NOMO-1 treated with dmso at 0.1 percent for 144 hours (cell line): Measurements from ENCODE around the gene PCDHB5.
"Not testable (repeated sequence)": the region's sequence is repeated elsewhere in the genome, so short reads cannot be mapped to it uniquely, and the experiment has no call there.

Experiments used
- DNase-seq: peaks from one replicate; lab custom pipeline; 2025; ENCODE audit not compliant: unreplicated experiment; lab: John Stamatoyannopoulos, UW

PCDHB5 gene

GRCh38 chr5:141151632-141152031 is 16.6 kb downstream of the PCDHB5 start:
- DNase-seq, result not testable (repeated sequence)

DNA sequence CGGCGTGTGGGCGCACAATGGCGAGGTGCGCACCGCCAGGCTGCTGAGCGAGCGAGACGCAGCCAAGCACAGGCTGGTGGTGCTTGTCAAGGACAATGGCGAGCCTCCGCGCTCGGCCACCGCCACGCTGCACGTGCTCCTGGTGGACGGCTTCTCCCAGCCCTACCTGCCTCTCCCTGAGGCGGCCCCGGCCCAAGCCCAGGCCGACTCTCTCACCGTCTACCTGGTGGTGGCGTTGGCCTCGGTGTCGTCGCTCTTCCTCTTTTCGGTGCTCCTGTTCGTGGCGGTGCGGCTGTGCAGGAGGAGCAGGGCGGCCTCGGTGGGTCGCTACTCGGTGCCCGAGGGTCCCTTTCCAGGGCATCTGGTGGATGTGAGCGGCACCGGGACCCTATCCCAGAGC is 17.1 kb downstream of the PCDHB5 start:
- not testable (repeated sequence) for DNase-seq

GRCh38 chr5:141155540-141156374 is 20.8 kb downstream of the PCDHB5 start:
- DNase-seq, result no peak

DNA sequence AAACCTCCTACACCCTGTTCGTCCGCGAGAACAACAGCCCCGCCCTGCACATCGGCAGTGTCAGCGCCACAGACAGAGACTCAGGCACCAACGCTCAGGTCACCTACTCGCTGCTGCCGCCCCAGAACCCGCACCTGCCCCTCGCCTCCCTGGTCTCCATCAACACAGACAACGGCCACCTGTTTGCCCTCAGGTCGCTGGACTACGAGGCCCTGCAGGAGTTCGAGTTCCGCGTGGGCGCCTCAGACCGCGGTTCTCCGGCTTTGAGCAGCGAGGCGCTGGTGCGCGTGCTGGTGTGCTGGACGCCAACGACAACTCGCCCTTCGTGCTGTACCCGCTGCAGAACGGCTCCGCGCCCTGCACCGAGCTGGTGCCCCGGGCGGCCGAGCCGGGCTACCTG is 22.4 kb downstream of the PCDHB5 start:
- DNase-seq, result not testable (repeated sequence)

DNA sequence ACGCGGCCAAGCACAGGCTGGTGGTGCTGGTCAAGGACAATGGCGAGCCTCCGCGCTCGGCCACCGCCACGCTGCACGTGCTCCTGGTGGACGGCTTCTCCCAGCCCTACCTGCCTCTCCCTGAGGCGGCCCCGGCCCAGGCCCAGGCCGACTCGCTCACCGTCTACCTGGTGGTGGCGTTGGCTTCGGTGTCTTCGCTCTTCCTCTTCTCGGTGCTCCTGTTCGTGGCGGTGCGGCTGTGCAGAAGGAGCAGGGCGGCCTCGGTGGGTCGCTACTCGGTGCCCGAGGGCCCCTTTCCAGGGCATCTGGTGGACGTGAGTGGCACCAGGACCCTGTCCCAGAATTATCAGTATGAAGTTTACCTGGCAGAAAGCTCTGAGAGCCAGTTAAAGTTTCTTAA is 22.9 kb downstream of the PCDHB5 start:
- DNase-seq, result not testable (repeated sequence)

DNA sequence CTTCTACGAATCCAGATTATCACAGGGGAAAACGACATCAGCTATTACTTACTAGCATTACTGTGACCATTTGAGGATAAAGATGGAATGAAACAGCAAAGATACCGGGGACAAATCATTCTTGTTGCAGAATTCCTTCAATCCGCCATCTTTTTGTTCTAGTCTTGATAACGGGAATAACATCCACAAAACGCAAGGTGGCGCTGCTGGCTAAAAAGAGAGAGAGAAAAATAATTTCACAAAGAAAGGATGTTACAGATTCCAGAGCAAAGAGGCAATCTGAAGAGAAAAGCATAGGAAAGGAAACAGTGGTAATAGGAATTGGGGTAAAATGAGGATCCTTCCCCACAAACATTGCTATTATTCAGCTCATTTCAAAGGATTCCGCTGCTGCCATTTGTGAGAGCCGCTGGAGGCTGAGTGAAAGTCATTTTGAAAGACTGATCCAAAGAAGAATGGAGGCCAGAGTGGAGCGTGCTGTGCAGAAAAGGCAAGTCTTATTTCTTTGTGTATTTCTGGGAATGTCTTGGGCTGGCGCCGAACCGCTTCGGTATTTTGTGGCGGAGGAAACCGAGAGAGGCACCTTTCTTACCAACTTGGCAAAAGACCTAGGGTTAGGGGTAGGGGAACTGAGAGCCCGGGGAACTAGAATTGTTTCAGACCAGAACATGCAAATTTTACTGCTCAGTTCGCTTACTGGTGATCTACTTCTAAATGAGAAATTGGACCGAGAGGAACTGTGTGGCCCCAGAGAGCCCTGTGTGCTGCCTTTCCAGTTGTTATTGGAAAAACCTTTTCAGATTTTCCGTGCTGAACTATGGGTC is 37.6 kb downstream of the PCDHB5 start, which contains the start of gene PCDHB7:
Gene PCDHB7, plus strand, starts transcription at position 264 of the 824 bp plus-strand sequence. Its CDS starts 192 bp downstream, at position 456.
- DNase-seq, result no peak

GRCh38 chr5:141174291-141175104 is 39.5 kb downstream of the PCDHB5 start:
- not testable (repeated sequence) for DNase-seq

DNA sequence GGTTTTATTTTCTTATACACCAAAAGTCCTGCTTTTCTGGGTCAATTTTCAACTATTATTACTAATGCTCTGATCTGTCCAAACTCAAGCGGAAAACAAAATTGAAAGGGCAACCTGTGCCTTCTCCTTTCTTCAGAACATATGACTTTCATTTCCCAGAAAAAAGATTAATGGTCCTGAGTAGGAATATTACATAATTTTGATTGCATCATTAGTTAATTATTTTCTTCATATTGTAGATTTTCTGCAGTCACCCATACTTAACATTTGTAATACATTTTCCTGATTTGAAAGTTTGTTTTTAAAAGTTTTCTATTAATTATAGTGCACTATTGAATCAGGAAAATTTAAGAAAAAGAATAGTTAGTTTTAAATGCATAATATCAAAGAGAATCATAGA is 40.9 kb downstream of the PCDHB5 start:
- no peak for DNase-seq

DNA sequence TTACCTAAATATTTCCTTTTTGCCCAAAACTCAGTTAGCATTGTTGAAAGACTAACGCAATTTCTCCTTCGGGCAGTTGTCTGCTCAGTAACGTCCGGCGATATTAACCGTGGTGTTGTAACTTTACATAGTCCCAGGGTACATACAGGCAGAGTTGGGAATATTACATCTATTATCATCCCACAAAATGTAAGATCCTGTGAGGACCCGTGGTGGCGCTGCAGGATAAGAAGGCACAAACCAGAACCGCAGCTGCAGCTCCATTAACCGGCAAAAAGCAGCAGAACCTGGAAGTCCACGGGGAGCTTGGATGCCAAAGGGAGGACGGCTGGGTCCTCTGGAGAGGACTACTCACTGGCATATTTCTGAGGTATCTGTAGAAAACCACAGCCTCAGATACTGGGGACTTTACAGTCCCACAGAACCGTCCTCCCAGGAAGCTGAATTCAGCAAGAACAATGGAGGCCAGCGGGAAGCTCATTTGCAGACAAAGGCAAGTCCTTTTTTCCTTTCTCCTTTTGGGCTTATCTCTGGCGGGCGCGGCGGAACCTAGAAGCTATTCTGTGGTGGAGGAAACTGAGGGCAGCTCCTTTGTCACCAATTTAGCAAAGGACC is 42.7 kb downstream of the PCDHB5 start, which contains the start of gene PCDHB8:
Gene PCDHB8, plus strand, starts transcription at position 214 of the 615 bp plus-strand sequence. Its CDS starts 245 bp downstream, at position 459.
- DNase-seq, result not testable (repeated sequence)

DNA sequence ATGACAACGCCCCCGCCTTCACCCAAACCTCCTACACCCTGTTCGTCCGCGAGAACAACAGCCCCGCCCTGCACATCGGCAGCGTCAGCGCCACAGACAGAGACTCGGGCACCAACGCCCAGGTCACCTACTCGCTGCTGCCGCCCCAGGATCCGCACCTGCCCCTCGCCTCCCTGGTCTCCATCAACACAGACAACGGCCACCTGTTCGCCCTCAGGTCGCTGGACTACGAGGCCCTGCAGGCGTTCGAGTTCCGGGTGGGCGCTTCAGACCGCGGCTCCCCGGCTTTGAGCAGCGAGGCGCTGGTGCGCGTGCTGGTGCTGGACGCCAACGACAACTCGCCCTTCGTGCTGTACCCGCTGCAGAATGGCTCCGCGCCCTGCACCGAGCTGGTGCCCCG is 44.4 kb downstream of the PCDHB5 start:
- not testable (repeated sequence) for DNase-seq

DNA sequence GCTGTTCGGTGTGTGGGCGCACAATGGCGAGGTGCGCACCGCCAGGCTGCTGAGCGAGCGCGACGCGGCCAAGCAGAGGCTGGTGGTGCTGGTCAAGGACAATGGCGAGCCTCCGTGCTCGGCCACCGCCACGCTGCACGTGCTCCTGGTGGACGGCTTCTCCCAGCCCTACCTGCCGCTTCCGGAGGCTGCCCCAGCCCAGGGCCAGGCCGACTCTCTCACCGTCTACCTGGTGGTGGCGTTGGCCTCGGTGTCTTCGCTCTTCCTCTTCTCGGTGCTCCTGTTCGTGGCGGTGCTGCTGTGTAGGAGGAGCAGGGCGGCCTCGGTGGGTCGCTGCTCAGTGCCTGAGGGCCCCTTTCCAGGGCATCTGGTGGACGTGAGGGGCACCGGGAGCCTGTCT is 44.9 kb downstream of the PCDHB5 start:
- DNase-seq, result not testable (repeated sequence)

DNA sequence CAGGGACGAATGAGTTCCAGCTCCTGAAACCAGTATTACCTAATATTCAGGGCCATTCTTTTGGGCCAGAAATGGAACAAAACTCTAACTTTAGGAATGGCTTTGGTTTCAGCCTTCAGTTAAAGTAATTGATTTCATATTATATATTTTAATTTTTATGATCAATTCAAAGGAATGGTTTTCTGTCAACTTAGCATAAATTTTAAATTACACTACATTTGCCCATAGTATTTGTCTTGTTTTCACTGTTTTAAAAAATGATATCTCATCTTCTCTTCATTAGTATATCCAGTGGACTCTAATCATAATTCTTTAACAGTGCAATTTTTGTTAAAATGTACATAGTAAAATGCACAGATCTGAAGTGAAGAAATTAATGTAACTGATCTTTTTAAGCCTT is 45.3 kb downstream of the PCDHB5 start:
- DNase-seq, result no peak

- DNase-seq, result no peak
Observed at GRCh38 chr5:141182248-141182647, 47.2 kb downstream of the PCDHB5 start, which contains the start of gene PCDHB16. Gene PCDHB16, plus strand, starts transcription at chr5:141182387. Its CDS starts 173 bp downstream, at chr5:141182560.

- not testable (repeated sequence) for DNase-seq
Observed at GRCh38 chr5:141184117-141184855, 49.3 kb downstream of the PCDHB5 start.

GRCh38 chr5:141186897-141187512 is 52.0 kb downstream of the PCDHB5 start, which contains the start of gene PCDHB9:
Gene PCDHB9, plus strand, starts transcription at chr5:141187161. Its CDS starts 158 bp downstream, at chr5:141187319.
- DNase-seq, result no peak
